HepG2 (cell line): ENCODE measurements around the gene LRRC27. TPM values are rescaled to one million over a fixed set of nuclear protein-coding genes. Genes with fewer than 3 reads are reported as not detected.

Source experiments
- AFF4 ChIP-seq: sonication (generic); formaldehyde crosslinking; IDR thresholded peaks from 2 replicates; pipeline ENCODE4 v1.4.0; 2020; ENCODE audit warnings: missing genetic modification reagents
- BRCA1 ChIP-seq: sonication (generic); formaldehyde crosslinking; IDR thresholded peaks from 2 replicates; pipeline ENCODE4 v1.4.0; 2020; ENCODE audit warnings: missing genetic modification reagents
- CENPX ChIP-seq: sonication (generic); formaldehyde crosslinking; IDR thresholded peaks from 2 replicates; pipeline ENCODE4 v1.9.0; 2021; ENCODE audit warnings: mild to moderate bottlenecking, missing genetic modification reagents, moderate library complexity
- IKZF4 ChIP-seq: sonication (generic); formaldehyde crosslinking; IDR thresholded peaks from 2 replicates; pipeline ENCODE4 v1.5.1; 2020; ENCODE audit warnings: borderline replicate concordance, mild to moderate bottlenecking, low read depth, missing genetic modification reagents; ENCODE audit errors: not compliant biosample characterization
- LRRFIP1 ChIP-seq: sonication (generic); formaldehyde crosslinking; conservative IDR thresholded peaks from 2 replicates; pipeline ENCODE4 v1.4.0; 2020; ENCODE audit warnings: missing genetic modification reagents
- MAF1 ChIP-seq: sonication (generic); formaldehyde crosslinking; IDR thresholded peaks from 2 replicates; pipeline ENCODE4 v1.5.0; 2020; ENCODE audit warnings: missing genetic modification reagents, borderline replicate concordance
- NFE2L1 ChIP-seq: sonication (generic); formaldehyde crosslinking; IDR thresholded peaks from 2 replicates; pipeline ENCODE4 v1.4.0; 2020; ENCODE audit warnings: missing genetic modification reagents, mild to moderate bottlenecking, borderline replicate concordance
- ONECUT2 ChIP-seq: sonication (generic); formaldehyde crosslinking; IDR thresholded peaks from 2 replicates; pipeline ENCODE4 v1.4.0; 2020; ENCODE audit warnings: missing genetic modification reagents
- RXRA ChIP-seq: sonication (generic); formaldehyde crosslinking; IDR thresholded peaks from 2 replicates; pipeline ENCODE4 v1.5.1; 2020; ENCODE audit warnings: missing genetic modification reagents
- SIX1 ChIP-seq: sonication (generic); formaldehyde crosslinking; IDR thresholded peaks from 2 replicates; pipeline ENCODE4 v1.4.0; 2020; ENCODE audit warnings: missing genetic modification reagents, borderline replicate concordance
- ZNF224 ChIP-seq: sonication (generic); formaldehyde crosslinking; IDR thresholded peaks from 2 replicates; pipeline ENCODE4 v1.5.0; 2020; ENCODE audit warnings: mild to moderate bottlenecking, missing genetic modification reagents
- ZNF383 ChIP-seq: sonication (generic); formaldehyde crosslinking; IDR thresholded peaks from 2 replicates; pipeline ENCODE4 v1.4.0; 2020; ENCODE audit warnings: missing genetic modification reagents, mild to moderate bottlenecking, borderline replicate concordance
- ZSCAN31 ChIP-seq: sonication (generic); formaldehyde crosslinking; IDR thresholded peaks from 2 replicates; pipeline ENCODE4 v1.5.0; 2020; ENCODE audit warnings: low read depth, mild to moderate bottlenecking, missing genetic modification reagents
- polyA plus RNA-seq, 8 experiments: library from polyadenylated mRNA; depleted of rRNA in 3 of 8; stranded (reverse) in 7 of 8; unstranded in 1 of 8; fragments of >200 nt; fragmentation: Illumina TruSeq in 4 of 8; extraction: Trizol in 4 of 8; gene quantifications; 2 replicates each; pipeline versions ENCODE4 v1.2.1 to v1.2.3, GENCODE V29; 2011 to 2016; ENCODE audit warnings: low read depth in 4 of 8, missing spikeins in 1 of 8, mixed read lengths in 1 of 8; ENCODE audit not compliant: insufficient read depth in 1 of 8
- total RNA-seq, 5 experiments: library from RNA; depleted of rRNA; stranded (reverse); fragments of >200 nt; fragmentation: Illumina TruSeq; extraction: Trizol; gene quantifications; 2 replicates each; pipeline ENCODE4 v1.2.3, GENCODE V29; 2016; ENCODE audit warnings: low read depth in 1 of 5
- TF ChIP-seq, protein P1 (sequence below): sonication (generic); formaldehyde crosslinking; IDR thresholded peaks from 2 replicates; pipeline ENCODE4 v1.5.1; 2020; ENCODE audit warnings: missing genetic modification reagents, mild to moderate bottlenecking, borderline replicate concordance
- TF ChIP-seq, protein P2 (sequence below): sonication (generic); formaldehyde crosslinking; IDR thresholded peaks from 2 replicates; pipeline ENCODE4 v1.8.1; 2022; ENCODE audit warnings: low read depth, mild to moderate bottlenecking, missing genetic modification reagents
- TF ChIP-seq, protein P3 (sequence below): sonication (generic); formaldehyde crosslinking; IDR thresholded peaks from 2 replicates; pipeline ENCODE4 v1.8.1; 2023; ENCODE audit warnings: mild to moderate bottlenecking, inconsistent platforms, moderate library complexity, missing genetic modification reagents, borderline replicate concordance

Gene LRRC27
- total and polyA plus RNA-seq, 2 of the 13 experiments (the other 11 are each of a cell fraction or from before 2014, with no cell fraction given) = 4.2 to 4.6 TPM

GRCh38 chr10:132388891-132389432, 57.0 kb downstream of the LRRC27 start (continued):
- TF ChIP-seq IKZF4 (peak; percentile 64), BRCA1 (CRISPR knock-in tag) (no peak), NFE2L1 (CRISPR knock-in tag) (no peak), ZSCAN31 (no peak), ONECUT2 (CRISPR knock-in tag) (no peak), ZNF224 (no peak), SIX1 (CRISPR knock-in tag) (no peak), MAF1 (CRISPR knock-in tag) (no peak), CENPX (CRISPR knock-in tag) (no peak), ZNF383 (CRISPR knock-in tag) (no peak), AFF4 (CRISPR knock-in tag) (no peak), LRRFIP1 (CRISPR knock-in tag) (no peak), RXRA (0 out of 2 replicates have a peak, but pooled peaks have one; percentile 6)
- TF ChIP-seq, protein P1, sequence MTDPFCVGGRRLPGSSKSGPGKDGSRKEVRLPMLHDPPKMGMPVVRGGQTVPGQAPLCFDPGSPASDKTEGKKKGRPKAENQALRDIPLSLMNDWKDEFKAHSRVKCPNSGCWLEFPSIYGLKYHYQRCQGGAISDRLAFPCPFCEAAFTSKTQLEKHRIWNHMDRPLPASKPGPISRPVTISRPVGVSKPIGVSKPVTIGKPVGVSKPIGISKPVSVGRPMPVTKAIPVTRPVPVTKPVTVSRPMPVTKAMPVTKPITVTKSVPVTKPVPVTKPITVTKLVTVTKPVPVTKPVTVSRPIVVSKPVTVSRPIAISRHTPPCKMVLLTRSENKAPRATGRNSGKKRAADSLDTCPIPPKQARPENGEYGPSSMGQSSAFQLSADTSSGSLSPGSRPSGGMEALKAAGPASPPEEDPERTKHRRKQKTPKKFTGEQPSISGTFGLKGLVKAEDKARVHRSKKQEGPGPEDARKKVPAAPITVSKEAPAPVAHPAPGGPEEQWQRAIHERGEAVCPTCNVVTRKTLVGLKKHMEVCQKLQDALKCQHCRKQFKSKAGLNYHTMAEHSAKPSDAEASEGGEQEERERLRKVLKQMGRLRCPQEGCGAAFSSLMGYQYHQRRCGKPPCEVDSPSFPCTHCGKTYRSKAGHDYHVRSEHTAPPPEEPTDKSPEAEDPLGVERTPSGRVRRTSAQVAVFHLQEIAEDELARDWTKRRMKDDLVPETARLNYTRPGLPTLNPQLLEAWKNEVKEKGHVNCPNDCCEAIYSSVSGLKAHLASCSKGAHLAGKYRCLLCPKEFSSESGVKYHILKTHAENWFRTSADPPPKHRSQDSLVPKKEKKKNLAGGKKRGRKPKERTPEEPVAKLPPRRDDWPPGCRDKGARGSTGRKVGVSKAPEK (CRISPR knock-in tag) = no peak
- TF ChIP-seq, protein P2, sequence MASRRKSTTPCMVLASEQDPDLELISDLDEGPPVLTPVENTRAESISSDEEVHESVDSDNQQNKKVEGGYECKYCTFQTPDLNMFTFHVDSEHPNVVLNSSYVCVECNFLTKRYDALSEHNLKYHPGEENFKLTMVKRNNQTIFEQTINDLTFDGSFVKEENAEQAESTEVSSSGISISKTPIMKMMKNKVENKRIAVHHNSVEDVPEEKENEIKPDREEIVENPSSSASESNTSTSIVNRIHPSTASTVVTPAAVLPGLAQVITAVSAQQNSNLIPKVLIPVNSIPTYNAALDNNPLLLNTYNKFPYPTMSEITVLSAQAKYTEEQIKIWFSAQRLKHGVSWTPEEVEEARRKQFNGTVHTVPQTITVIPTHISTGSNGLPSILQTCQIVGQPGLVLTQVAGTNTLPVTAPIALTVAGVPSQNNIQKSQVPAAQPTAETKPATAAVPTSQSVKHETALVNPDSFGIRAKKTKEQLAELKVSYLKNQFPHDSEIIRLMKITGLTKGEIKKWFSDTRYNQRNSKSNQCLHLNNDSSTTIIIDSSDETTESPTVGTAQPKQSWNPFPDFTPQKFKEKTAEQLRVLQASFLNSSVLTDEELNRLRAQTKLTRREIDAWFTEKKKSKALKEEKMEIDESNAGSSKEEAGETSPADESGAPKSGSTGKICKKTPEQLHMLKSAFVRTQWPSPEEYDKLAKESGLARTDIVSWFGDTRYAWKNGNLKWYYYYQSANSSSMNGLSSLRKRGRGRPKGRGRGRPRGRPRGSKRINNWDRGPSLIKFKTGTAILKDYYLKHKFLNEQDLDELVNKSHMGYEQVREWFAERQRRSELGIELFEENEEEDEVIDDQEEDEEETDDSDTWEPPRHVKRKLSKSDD = no peak
- TF ChIP-seq, protein P3, sequence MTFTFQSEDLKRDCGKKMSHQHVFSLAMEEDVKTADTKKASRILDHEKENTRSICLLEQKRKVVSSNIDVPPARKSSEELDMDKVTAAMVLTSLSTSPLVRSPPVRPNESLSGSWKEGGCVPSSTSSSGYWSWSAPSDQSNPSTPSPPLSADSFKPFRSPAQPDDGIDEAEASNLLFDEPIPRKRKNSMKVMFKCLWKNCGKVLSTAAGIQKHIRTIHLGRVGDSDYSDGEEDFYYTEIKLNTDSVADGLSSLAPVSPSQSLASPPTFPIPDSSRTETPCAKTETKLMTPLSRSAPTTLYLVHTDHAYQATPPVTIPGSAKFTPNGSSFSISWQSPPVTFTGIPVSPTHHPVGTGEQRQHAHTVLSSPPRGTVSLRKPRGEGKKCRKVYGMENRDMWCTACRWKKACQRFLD = no peak
